ENCODE results near the gene ARID3A. TPM values are rescaled to one million over a fixed set of nuclear protein-coding genes. Genes with fewer than 3 reads are reported as not detected.

ARID3A gene
- total and polyA plus RNA-seq, 2 of the 13 experiments (the other 11 are each of a cell fraction or from before 2014, with no cell fraction given): 71.3 to 77.9 TPM

DNA sequence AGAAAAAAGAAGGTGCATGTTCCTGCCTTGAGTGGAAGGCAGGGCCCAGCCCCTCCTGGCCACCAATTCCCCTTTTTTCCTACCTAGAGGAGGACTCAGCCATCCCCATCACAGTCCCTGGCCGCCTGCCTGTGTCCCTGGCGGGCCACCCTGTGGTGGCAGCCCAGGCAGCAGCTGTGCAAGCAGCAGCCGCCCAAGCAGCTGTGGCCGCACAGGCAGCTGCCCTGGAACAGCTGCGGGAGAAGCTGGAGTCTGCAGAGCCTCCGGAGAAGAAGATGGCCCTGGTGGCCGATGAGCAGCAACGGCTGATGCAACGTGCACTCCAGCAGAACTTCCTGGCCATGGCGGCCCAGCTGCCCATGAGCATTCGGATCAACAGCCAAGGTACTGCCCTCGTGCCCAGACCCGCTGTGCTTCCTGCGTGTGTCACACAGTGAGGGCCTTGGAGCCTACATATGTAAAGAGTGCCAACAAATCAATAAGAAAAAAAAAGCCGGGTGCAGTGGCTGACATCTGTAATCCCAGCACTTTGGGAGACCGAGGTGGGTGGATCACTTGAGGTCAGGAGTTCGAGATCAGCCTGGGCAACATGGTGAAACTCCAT is 40.8 kb downstream of the ARID3A start (continued):
- TF ChIP-seq, protein P1, sequence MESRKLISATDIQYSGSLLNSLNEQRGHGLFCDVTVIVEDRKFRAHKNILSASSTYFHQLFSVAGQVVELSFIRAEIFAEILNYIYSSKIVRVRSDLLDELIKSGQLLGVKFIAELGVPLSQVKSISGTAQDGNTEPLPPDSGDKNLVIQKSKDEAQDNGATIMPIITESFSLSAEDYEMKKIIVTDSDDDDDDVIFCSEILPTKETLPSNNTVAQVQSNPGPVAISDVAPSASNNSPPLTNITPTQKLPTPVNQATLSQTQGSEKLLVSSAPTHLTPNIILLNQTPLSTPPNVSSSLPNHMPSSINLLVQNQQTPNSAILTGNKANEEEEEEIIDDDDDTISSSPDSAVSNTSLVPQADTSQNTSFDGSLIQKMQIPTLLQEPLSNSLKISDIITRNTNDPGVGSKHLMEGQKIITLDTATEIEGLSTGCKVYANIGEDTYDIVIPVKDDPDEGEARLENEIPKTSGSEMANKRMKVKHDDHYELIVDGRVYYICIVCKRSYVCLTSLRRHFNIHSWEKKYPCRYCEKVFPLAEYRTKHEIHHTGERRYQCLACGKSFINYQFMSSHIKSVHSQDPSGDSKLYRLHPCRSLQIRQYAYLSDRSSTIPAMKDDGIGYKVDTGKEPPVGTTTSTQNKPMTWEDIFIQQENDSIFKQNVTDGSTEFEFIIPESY (CRISPR knock-in tag; IDR thresholded peaks at IDR 0.05): peak; percentile 94
- TF ChIP-seq, protein P2, sequence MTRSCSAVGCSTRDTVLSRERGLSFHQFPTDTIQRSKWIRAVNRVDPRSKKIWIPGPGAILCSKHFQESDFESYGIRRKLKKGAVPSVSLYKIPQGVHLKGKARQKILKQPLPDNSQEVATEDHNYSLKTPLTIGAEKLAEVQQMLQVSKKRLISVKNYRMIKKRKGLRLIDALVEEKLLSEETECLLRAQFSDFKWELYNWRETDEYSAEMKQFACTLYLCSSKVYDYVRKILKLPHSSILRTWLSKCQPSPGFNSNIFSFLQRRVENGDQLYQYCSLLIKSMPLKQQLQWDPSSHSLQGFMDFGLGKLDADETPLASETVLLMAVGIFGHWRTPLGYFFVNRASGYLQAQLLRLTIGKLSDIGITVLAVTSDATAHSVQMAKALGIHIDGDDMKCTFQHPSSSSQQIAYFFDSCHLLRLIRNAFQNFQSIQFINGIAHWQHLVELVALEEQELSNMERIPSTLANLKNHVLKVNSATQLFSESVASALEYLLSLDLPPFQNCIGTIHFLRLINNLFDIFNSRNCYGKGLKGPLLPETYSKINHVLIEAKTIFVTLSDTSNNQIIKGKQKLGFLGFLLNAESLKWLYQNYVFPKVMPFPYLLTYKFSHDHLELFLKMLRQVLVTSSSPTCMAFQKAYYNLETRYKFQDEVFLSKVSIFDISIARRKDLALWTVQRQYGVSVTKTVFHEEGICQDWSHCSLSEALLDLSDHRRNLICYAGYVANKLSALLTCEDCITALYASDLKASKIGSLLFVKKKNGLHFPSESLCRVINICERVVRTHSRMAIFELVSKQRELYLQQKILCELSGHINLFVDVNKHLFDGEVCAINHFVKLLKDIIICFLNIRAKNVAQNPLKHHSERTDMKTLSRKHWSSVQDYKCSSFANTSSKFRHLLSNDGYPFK (CRISPR knock-in tag; IDR thresholded peaks at IDR 0.05; ENCODE audit: borderline replicate concordance): no peak
- no peak for TF ChIP-seq ZNF3 (CRISPR knock-in tag; IDR thresholded peaks at IDR 0.05)
- TF ChIP-seq, protein P3, sequence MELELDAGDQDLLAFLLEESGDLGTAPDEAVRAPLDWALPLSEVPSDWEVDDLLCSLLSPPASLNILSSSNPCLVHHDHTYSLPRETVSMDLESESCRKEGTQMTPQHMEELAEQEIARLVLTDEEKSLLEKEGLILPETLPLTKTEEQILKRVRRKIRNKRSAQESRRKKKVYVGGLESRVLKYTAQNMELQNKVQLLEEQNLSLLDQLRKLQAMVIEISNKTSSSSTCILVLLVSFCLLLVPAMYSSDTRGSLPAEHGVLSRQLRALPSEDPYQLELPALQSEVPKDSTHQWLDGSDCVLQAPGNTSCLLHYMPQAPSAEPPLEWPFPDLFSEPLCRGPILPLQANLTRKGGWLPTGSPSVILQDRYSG (CRISPR knock-in tag; IDR thresholded peaks at IDR 0.05): no peak
- no peak for TF ChIP-seq ZSCAN25 (CRISPR knock-in tag; IDR thresholded peaks at IDR 0.05)
- no peak for TF ChIP-seq ZNF878 (CRISPR knock-in tag; IDR thresholded peaks at IDR 0.05)
- TF ChIP-seq ZNF354B (CRISPR knock-in tag; IDR thresholded peaks at IDR 0.05): no peak
- peak; percentile 97 for TF ChIP-seq AGO2 (optimal IDR thresholded peaks at IDR 0.05; ENCODE audit: low read depth, low read length)
- no peak for TF ChIP-seq ZNF589 (CRISPR knock-in tag; conservative IDR thresholded peaks at IDR 0.05)
- no peak for TF ChIP-seq SOX13 (IDR thresholded peaks at IDR 0.05)
- TF ChIP-seq SOX13 (CRISPR knock-in tag; conservative IDR thresholded peaks at IDR 0.05 in 1 of 2, IDR thresholded peaks at IDR 0.05 in 1 of 2): no peak
- TF ChIP-seq RFX5 (IDR thresholded peaks at IDR 0.05; ENCODE audit: low read depth, low read length): no peak
- no peak for TF ChIP-seq TBX2 (CRISPR knock-in tag; IDR thresholded peaks at IDR 0.05; ENCODE audit: borderline replicate concordance)
- TF ChIP-seq HIVEP1 (CRISPR knock-in tag; IDR thresholded peaks at IDR 0.05): no peak

All from HepG2 (cell line).